Activated CD8-positive, alpha-beta memory T cell treated with anti-CD3 and anti-CD28 coated beads, Interleukin-2, amount 10 ng/mL, durations not matched to agents 7 days and 5 days (primary cell): ENCODE results near the gene DNAH1. TPM values are rescaled to one million over a fixed set of nuclear protein-coding genes. Genes with fewer than 3 reads are reported as not detected.

Experiments
- ATAC-seq: fragments of 150-1000 bp; cut with Tn5 transposase; one replicate; pipeline ENCODE4 v1.10.0; 2021; ENCODE audit warnings: moderate library complexity
- CTCF ChIA-PET: fragments of 350-600 bp; sonication (Branson Sonifier 250); formaldehyde crosslinking; loops from one replicate; lab custom pipeline; 2021; ENCODE audit warnings: antibody characterized with exemption; lab: Charles Lee
- DNase-seq: peaks from one replicate; pipeline ENCODE4 v3.0.0-alpha.2; 2020
- H3K27ac Mint-ChIP-seq: one replicate; pipeline ENCODE4 v1.8.0; 2021; ENCODE audit warnings: mild to moderate bottlenecking, mixed read lengths
- H3K27me3 Mint-ChIP-seq: one replicate; pipeline ENCODE4 v1.8.0; 2021; ENCODE audit warnings: mixed read lengths
- H3K36me3 Mint-ChIP-seq: one replicate; pipeline ENCODE4 v1.8.0; 2021; ENCODE audit warnings: mild to moderate bottlenecking, mixed read lengths
- H3K4me1 Mint-ChIP-seq: one replicate; pipeline ENCODE4 v1.8.0; 2021; ENCODE audit warnings: mixed read lengths
- H3K4me3 Mint-ChIP-seq: one replicate; pipeline ENCODE4 v1.8.0; 2021; ENCODE audit warnings: mild to moderate bottlenecking, moderate library complexity, mixed read lengths
- H3K9me3 Mint-ChIP-seq: one replicate; pipeline ENCODE4 v1.8.0; 2022; ENCODE audit warnings: low read depth, mixed read lengths
- total RNA-seq, 2 experiments: library from RNA; stranded (reverse); gene quantifications; one replicate each; pipeline ENCODE4 v1.2.3, GENCODE V29; 2021

DNAH1 gene
- total RNA-seq, 2 experiments from 2014 or later, result 13.9 to 26.5 TPM

- Mint-ChIP-seq H3K4me1 (no peaks in the 10 kb centered on the region), H3K9me3 (no peaks in the 10 kb centered on the region), H3K36me3 (peaks cover 9% of the 10 kb centered on the region), H3K27me3 (no peaks in the 10 kb centered on the region), H3K27ac (no peak overlapping the region), H3K4me3 (no peak overlapping the region)
- DNase-seq, result no peak
- CTCF ChIA-PET, result interaction anchor here (1.1 to 1.4 kb wide), 2 partner anchors 10 to 59 kb away, joined by 3 to 4 read pairs; no protein-coding TSS in a partner anchor
- ATAC-seq, result no peak
Measured at GRCh38 chr3:52398670-52399081, 82.6 kb downstream of the DNAH1 start.

GRCh38 chr3:52399131-52399530, 83.0 kb downstream of the DNAH1 start:
- ATAC-seq (no peak), DNase-seq (no peak)
- Mint-ChIP-seq H3K4me1 (no peaks in the 10 kb centered on the region), H3K4me3 (no peak overlapping the region), H3K27me3 (no peaks in the 10 kb centered on the region), H3K9me3 (no peaks in the 10 kb centered on the region), H3K36me3 (peaks cover 13% of the 10 kb centered on the region), H3K27ac (no peak overlapping the region)
- CTCF ChIA-PET, result interaction anchor here (0.5 to 1.4 kb wide), 2 partner anchors 10 to 13 kb away, joined by 3 read pairs; no protein-coding TSS in a partner anchor

GRCh38 chr3:52399593-52399992, 83.5 kb downstream of the DNAH1 start:
- H3K27me3 Mint-ChIP-seq, result no peaks in the 10 kb centered on the region
- CTCF ChIA-PET, result interaction anchor here (0.5 kb wide), 1 partner anchor 13 kb away, joined by 3 read pairs; no protein-coding TSS in a partner anchor
- no peak overlapping the region for H3K27ac Mint-ChIP-seq
- no peaks in the 10 kb centered on the region for H3K9me3 Mint-ChIP-seq
- DNase-seq (no peak), ATAC-seq (no peak)
- no peak overlapping the region for H3K4me3 Mint-ChIP-seq
- no peaks in the 10 kb centered on the region for H3K4me1 Mint-ChIP-seq
- peaks cover 13% of the 10 kb centered on the region for H3K36me3 Mint-ChIP-seq

GRCh38 chr3:52400275-52400793, 84.2 kb downstream of the DNAH1 start:
- Mint-ChIP-seq H3K27me3 (no peaks in the 10 kb centered on the region), H3K27ac (no peak overlapping the region), H3K9me3 (no peaks in the 10 kb centered on the region), H3K36me3 (peaks cover 15% of the 10 kb centered on the region), H3K4me1 (no peaks in the 10 kb centered on the region), H3K4me3 (no peak overlapping the region)
- DNase-seq, result no peak
- no peak for ATAC-seq
- CTCF ChIA-PET, result no interaction called here

GRCh38 chr3:52401021-52401420, 84.9 kb downstream of the DNAH1 start:
- no peak overlapping the region for H3K27ac Mint-ChIP-seq
- ATAC-seq (no peak), DNase-seq (no peak)
- H3K27me3 Mint-ChIP-seq, result no peaks in the 10 kb centered on the region
- H3K36me3 Mint-ChIP-seq, result peaks cover 18% of the 10 kb centered on the region
- CTCF ChIA-PET, result no interaction called here
- no peak overlapping the region for H3K4me3 Mint-ChIP-seq
- H3K4me1 Mint-ChIP-seq, result peaks cover 2% of the 10 kb centered on the region
- no peaks in the 10 kb centered on the region for H3K9me3 Mint-ChIP-seq

- ATAC-seq, result no peak
- Mint-ChIP-seq H3K36me3 (peaks cover 21% of the 10 kb centered on the region), H3K4me1 (peaks cover 2% of the 10 kb centered on the region), H3K9me3 (no peaks in the 10 kb centered on the region), H3K4me3 (no peak overlapping the region), H3K27me3 (no peaks in the 10 kb centered on the region), H3K27ac (no peak overlapping the region)
- DNase-seq, result no peak
- CTCF ChIA-PET, result no interaction called here
Measured at GRCh38 chr3:52401551-52401950, 85.4 kb downstream of the DNAH1 start.

- ATAC-seq (no peak), DNase-seq (no peak)
- H3K4me1 Mint-ChIP-seq, result peaks cover 2% of the 10 kb centered on the region
- no peak overlapping the region for H3K27ac Mint-ChIP-seq
- no peak overlapping the region for H3K4me3 Mint-ChIP-seq
- CTCF ChIA-PET, result no interaction called here
- no peaks in the 10 kb centered on the region for H3K27me3 Mint-ChIP-seq
- no peaks in the 10 kb centered on the region for H3K9me3 Mint-ChIP-seq
- peaks cover 24% of the 10 kb centered on the region for H3K36me3 Mint-ChIP-seq
Measured at GRCh38 chr3:52402101-52402521, 86.0 kb downstream of the DNAH1 start.

- Mint-ChIP-seq H3K4me1 (peaks cover 4% of the 10 kb centered on the region), H3K27me3 (no peaks in the 10 kb centered on the region), H3K27ac (no peak overlapping the region), H3K9me3 (no peaks in the 10 kb centered on the region), H3K36me3 (peaks cover 29% of the 10 kb centered on the region), H3K4me3 (no peak overlapping the region)
- ATAC-seq, result no peak
- DNase-seq, result no peak
- CTCF ChIA-PET, result no interaction called here
Measured at GRCh38 chr3:52402706-52403270, 86.7 kb downstream of the DNAH1 start.

GRCh38 chr3:52403271-52403841, 87.2 kb downstream of the DNAH1 start:
- no peak for ATAC-seq
- Mint-ChIP-seq H3K4me3 (no peak overlapping the region), H3K27me3 (no peaks in the 10 kb centered on the region), H3K27ac (no peak overlapping the region), H3K4me1 (peaks cover 10% of the 10 kb centered on the region), H3K9me3 (no peaks in the 10 kb centered on the region), H3K36me3 (peaks cover 35% of the 10 kb centered on the region)
- CTCF ChIA-PET, result no interaction called here
- DNase-seq, result no peak

GRCh38 chr3:52403955-52404354, 87.8 kb downstream of the DNAH1 start:
- peaks cover 35% of the 10 kb centered on the region for H3K36me3 Mint-ChIP-seq
- H3K27ac Mint-ChIP-seq, result no peak overlapping the region
- no peaks in the 10 kb centered on the region for H3K27me3 Mint-ChIP-seq
- no peak overlapping the region for H3K4me3 Mint-ChIP-seq
- H3K4me1 Mint-ChIP-seq, result peaks cover 16% of the 10 kb centered on the region
- CTCF ChIA-PET, result no interaction called here
- H3K9me3 Mint-ChIP-seq, result no peaks in the 10 kb centered on the region
- DNase-seq (no peak), ATAC-seq (no peak)

GRCh38 chr3:52404391-52404790, 88.3 kb downstream of the DNAH1 start:
- CTCF ChIA-PET, result interaction anchor here (2.1 kb wide), 1 partner anchor 15 kb away, joined by 5 read pairs; no protein-coding TSS in a partner anchor
- Mint-ChIP-seq H3K4me3 (no peak overlapping the region), H3K27ac (no peak overlapping the region), H3K36me3 (peaks cover 37% of the 10 kb centered on the region), H3K9me3 (no peaks in the 10 kb centered on the region), H3K27me3 (no peaks in the 10 kb centered on the region), H3K4me1 (peaks cover 20% of the 10 kb centered on the region)
- no peak for ATAC-seq
- DNase-seq, result no peak

GRCh38 chr3:52405066-52405465, 88.9 kb downstream of the DNAH1 start:
- no peak for ATAC-seq
- no peak overlapping the region for H3K4me3 Mint-ChIP-seq
- H3K36me3 Mint-ChIP-seq, result peaks cover 37% of the 10 kb centered on the region
- H3K4me1 Mint-ChIP-seq, result peaks cover 20% of the 10 kb centered on the region
- CTCF ChIA-PET, result interaction anchor here (2.1 kb wide), 1 partner anchor 16 kb away, joined by 5 read pairs; no protein-coding TSS in a partner anchor
- no peaks in the 10 kb centered on the region for H3K27me3 Mint-ChIP-seq
- no peaks in the 10 kb centered on the region for H3K9me3 Mint-ChIP-seq
- no peak overlapping the region for H3K27ac Mint-ChIP-seq
- no peak for DNase-seq

GRCh38 chr3:52405601-52406110, 89.5 kb downstream of the DNAH1 start:
- Mint-ChIP-seq H3K9me3 (no peaks in the 10 kb centered on the region), H3K4me1 (peaks cover 20% of the 10 kb centered on the region), H3K36me3 (peaks cover 37% of the 10 kb centered on the region), H3K27ac (no peak overlapping the region), H3K27me3 (no peaks in the 10 kb centered on the region), H3K4me3 (no peak overlapping the region)
- no peak for DNase-seq
- CTCF ChIA-PET, result interaction anchor here (2.1 kb wide), 1 partner anchor 16 kb away, joined by 5 read pairs; no protein-coding TSS in a partner anchor
- no peak for ATAC-seq
